Endothelial cell of umbilical vein (primary cell): Measurements from ENCODE around the gene ARHGEF16. TPM values are rescaled to one million over a fixed set of nuclear protein-coding genes. Genes with fewer than 3 reads are reported as not detected.

Experiments used
- BruUV-seq: library from RNA; stranded (reverse); fragments of 400-500 nt; replicated peaks from 2 replicates; lab custom pipeline; 2021; lab: Mats Ljungman, UMichigan
- CTCF ChIA-PET: fragments of 300-600, 350-600 bp; sonication (Branson Sonifier 250); formaldehyde crosslinking; loops from one replicate; lab custom pipeline; 2021; ENCODE audit warnings: antibody characterized with exemption, inconsistent platforms; lab: Charles Lee
- POLR2A ChIA-PET: fragments of 300-600, 350-600 bp; sonication (Branson Sonifier 250); formaldehyde crosslinking; loops from one replicate; lab custom pipeline; 2021; ENCODE audit warnings: antibody characterized with exemption, inconsistent platforms; lab: Charles Lee
- DNase-seq: peaks from one replicate; pipeline ENCODE4 v3.0.0-alpha.2; 2011; ENCODE audit warnings: low read depth, low spot score
- FAIRE-seq: peaks from 2 replicates; lab custom pipeline; 2011; peaks lifted over from hg19 to GRCh38; lab: Jason Lieb, UNC
- H2AFZ ChIP-seq: 2 replicates; pipeline ENCODE4 v1.6.0; 2012; ENCODE audit warnings: low read depth, low read length, control low read depth, inconsistent platforms
- H3K27ac ChIP-seq: 2 replicates; pipeline ENCODE4 v1.5.1; 2011; ENCODE audit warnings: low read depth, mild to moderate bottlenecking, control low read depth, low read length, moderate library complexity; ENCODE audit not compliant: insufficient read depth
- H3K27me3 ChIP-seq, 2 experiments: 2 replicates each; pipeline versions ENCODE4 v1.6.0 to v1.6.1; 2011; ENCODE audit warnings: low read length in 2 of 2, mixed read lengths in 1 of 2; ENCODE audit not compliant: control insufficient read depth in 2 of 2, insufficient read depth in 2 of 2
- H3K36me3 ChIP-seq, 2 experiments: 2 replicates in 1 of 2; 3 replicates in 1 of 2; pipeline ENCODE4 v1.5.1; 2011; ENCODE audit warnings: low read length in 2 of 2, mild to moderate bottlenecking in 1 of 2, moderate library complexity in 1 of 2; ENCODE audit not compliant: control insufficient read depth in 2 of 2, insufficient read depth in 2 of 2; ENCODE audit errors: extremely low read depth in 1 of 2
- H3K4me1 ChIP-seq: 3 replicates; pipeline ENCODE4 v1.5.1; 2011; ENCODE audit warnings: mild to moderate bottlenecking, low read length; ENCODE audit not compliant: control insufficient read depth, insufficient read depth; ENCODE audit errors: extremely low read depth
- H3K4me2 ChIP-seq: 2 replicates; pipeline ENCODE4 v1.6.1; 2011; ENCODE audit warnings: low read length, control low read depth, mixed read lengths; ENCODE audit not compliant: insufficient read depth
- H3K4me3 ChIP-seq, 3 experiments: fragments of 200-600 bp in 1 of 3; sonication (generic), shearing (Covaris generic) in 1 of 3; replicated peaks in 1 of 3; 2 replicates each; pipeline ENCODE4 v1.5.1; 2011 to 2016; ENCODE audit warnings: control low read depth in 3 of 3, low read length in 3 of 3, mild to moderate bottlenecking in 2 of 3, inconsistent platforms in 1 of 3, low read depth in 1 of 3, moderate library complexity in 1 of 3; ENCODE audit not compliant: insufficient read depth in 1 of 3
- H3K79me2 ChIP-seq: 2 replicates; pipeline ENCODE4 v1.6.0; 2012; ENCODE audit warnings: low read length, inconsistent platforms; ENCODE audit not compliant: control insufficient read depth, insufficient read depth
- H3K9ac ChIP-seq: replicated peaks from 2 replicates; pipeline ENCODE3; 2011; ENCODE audit warnings: low read length, control low read depth; ENCODE audit not compliant: insufficient read depth; ENCODE audit errors: extremely low read depth
- H3K9me1 ChIP-seq: replicated peaks from 3 replicates; pipeline ENCODE4 v1.6.0; 2011; ENCODE audit warnings: mild to moderate bottlenecking, low read length; ENCODE audit not compliant: control insufficient read depth, insufficient read depth; ENCODE audit errors: extremely low read depth
- H3K9me3 ChIP-seq: replicated peaks from 2 replicates; pipeline ENCODE4 v1.5.1; 2012; ENCODE audit warnings: low read length, inconsistent platforms; ENCODE audit not compliant: control insufficient read depth, insufficient read depth
- H4K20me1 ChIP-seq: replicated peaks from 2 replicates; pipeline ENCODE3; 2011; ENCODE audit warnings: mild to moderate bottlenecking, low read length; ENCODE audit not compliant: control insufficient read depth, insufficient read depth; ENCODE audit errors: extremely low read depth
- EZH2 ChIP-seq: IDR thresholded peaks from 2 replicates; pipeline ENCODE4 v1.6.1; 2012; ENCODE audit warnings: borderline replicate concordance, low read depth, mild to moderate bottlenecking, moderate library complexity, low read length, inconsistent platforms; ENCODE audit not compliant: severe bottlenecking
- dilution Hi-C: fragments of 300-500 bp; cut with MboI; formaldehyde crosslinking; loops from one replicate; pipeline ENCODE4 v1.15.0; 2019; ENCODE audit warnings: low sequenced_read_pairs; ENCODE audit not compliant: extremely low pct_ligation_motif_present
- intact Hi-C: fragments of 100-400 bp; cut with micrococcal nuclease; formaldehyde crosslinking; loops from one replicate; pipeline ENCODE4 v1.10.0; 2022
- polyA plus RNA-seq, 4 experiments: library from polyadenylated mRNA; depleted of rRNA in 3 of 4; stranded (reverse) in 3 of 4; unstranded in 1 of 4; fragments of >200 nt; gene quantifications; 2 replicates each; pipeline versions ENCODE4 v1.2.1 to v1.2.3, GENCODE V29; 2011 to 2012; ENCODE audit warnings: missing spikeins in 1 of 4
- total RNA-seq: library from RNA; stranded (reverse); gene quantifications from 2 replicates; pipeline ENCODE4 v1.2.3, GENCODE V29; 2021
- TF ChIP-seq, protein P1 (sequence below): IDR thresholded peaks from 2 replicates; pipeline ENCODE4 v1.6.1; 2011; ENCODE audit not compliant: insufficient read depth, insufficient read length
- TF ChIP-seq, protein P2 (sequence below), 2 donors: IDR thresholded peaks; 1 replicate in 1 of 2; 2 replicates in 1 of 2; pipeline ENCODE4 v1.5.1; 2011; ENCODE audit warnings: low read length in 2 of 2, mild to moderate bottlenecking in 2 of 2, moderate library complexity in 2 of 2, control low read depth in 1 of 2, inconsistent platforms in 1 of 2, low read depth in 1 of 2; ENCODE audit not compliant: insufficient read depth in 1 of 2; ENCODE audit errors: extremely low read depth in 1 of 2

The ARHGEF16 gene
- total and polyA plus RNA-seq, 2 donors (not counting 3 experiments of a cell fraction or from before 2014, with no cell fraction given), result 0.52 to 1.3 TPM

- Histone ChIP-seq H3K27me3 (no peaks in the 10 kb centered on the region), H3K9me1 (no peaks in the 10 kb centered on the region), H3K27ac (no peak overlapping the region), H3K4me2 (no peak overlapping the region), H4K20me1 (no peaks in the 10 kb centered on the region), H2AFZ (no peak overlapping the region), H3K4me1 (no peaks in the 10 kb centered on the region), H3K9me3 (no peaks in the 10 kb centered on the region), H3K36me3 (no peaks in the 10 kb centered on the region), H3K9ac (no peak overlapping the region), H3K4me3 (no peak overlapping the region), H3K79me2 (no peaks in the 10 kb centered on the region)
- ChIA-PET CTCF (interaction anchor here (0.9 kb wide), 2 partner anchors 339 to 995 kb away, joined by 3 read pairs; no protein-coding TSS in a partner anchor), POLR2A (no interaction called here)
- intact Hi-C loops, result loop anchor here (10.0 kb wide), 1 partner anchor 765 kb away; no protein-coding TSS in a partner anchor
- TF ChIP-seq, protein P1, sequence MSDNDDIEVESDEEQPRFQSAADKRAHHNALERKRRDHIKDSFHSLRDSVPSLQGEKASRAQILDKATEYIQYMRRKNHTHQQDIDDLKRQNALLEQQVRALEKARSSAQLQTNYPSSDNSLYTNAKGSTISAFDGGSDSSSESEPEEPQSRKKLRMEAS, result no peak
- no peak for TF ChIP-seq EZH2
- no peak for FAIRE-seq
- dilution Hi-C loops, result no loop called here
- no TSS peak for BruUV-seq
- DNase-seq, result no peak
These were observed 44.9 kb upstream of the ARHGEF16 start for GRCh38 chr1:3409366-3410141.

- Histone ChIP-seq H3K27me3 (no peaks in the 10 kb centered on the region), H3K79me2 (no peaks in the 10 kb centered on the region), H2AFZ (no peak overlapping the region), H3K4me1 (no peaks in the 10 kb centered on the region), H3K27ac (no peak overlapping the region), H3K9me1 (no peaks in the 10 kb centered on the region), H3K9ac (no peak overlapping the region), H3K36me3 (no peaks in the 10 kb centered on the region), H4K20me1 (no peaks in the 10 kb centered on the region), H3K9me3 (no peaks in the 10 kb centered on the region), H3K4me2 (no peak overlapping the region), H3K4me3 (no peak overlapping the region)
- intact Hi-C loops (loop anchor here (10.0 kb wide), 1 partner anchor 766 kb away; no protein-coding TSS in a partner anchor), dilution Hi-C loops (no loop called here)
- ChIA-PET CTCF (interaction anchor here (0.9 kb wide), 2 partner anchors 340 to 996 kb away, joined by 3 read pairs; no protein-coding TSS in a partner anchor), POLR2A (no interaction called here)
- peak; percentile 30 for DNase-seq
- TF ChIP-seq, protein P2, sequence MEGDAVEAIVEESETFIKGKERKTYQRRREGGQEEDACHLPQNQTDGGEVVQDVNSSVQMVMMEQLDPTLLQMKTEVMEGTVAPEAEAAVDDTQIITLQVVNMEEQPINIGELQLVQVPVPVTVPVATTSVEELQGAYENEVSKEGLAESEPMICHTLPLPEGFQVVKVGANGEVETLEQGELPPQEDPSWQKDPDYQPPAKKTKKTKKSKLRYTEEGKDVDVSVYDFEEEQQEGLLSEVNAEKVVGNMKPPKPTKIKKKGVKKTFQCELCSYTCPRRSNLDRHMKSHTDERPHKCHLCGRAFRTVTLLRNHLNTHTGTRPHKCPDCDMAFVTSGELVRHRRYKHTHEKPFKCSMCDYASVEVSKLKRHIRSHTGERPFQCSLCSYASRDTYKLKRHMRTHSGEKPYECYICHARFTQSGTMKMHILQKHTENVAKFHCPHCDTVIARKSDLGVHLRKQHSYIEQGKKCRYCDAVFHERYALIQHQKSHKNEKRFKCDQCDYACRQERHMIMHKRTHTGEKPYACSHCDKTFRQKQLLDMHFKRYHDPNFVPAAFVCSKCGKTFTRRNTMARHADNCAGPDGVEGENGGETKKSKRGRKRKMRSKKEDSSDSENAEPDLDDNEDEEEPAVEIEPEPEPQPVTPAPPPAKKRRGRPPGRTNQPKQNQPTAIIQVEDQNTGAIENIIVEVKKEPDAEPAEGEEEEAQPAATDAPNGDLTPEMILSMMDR (IDR thresholded peaks at IDR 0.05; ENCODE audit: extremely low read depth in 1 of 2, insufficient read depth in 1 of 2, low read depth in 1 of 2, low read length in 2 of 2), result peak; percentile 35 to 62
- TF ChIP-seq, protein P1, result no peak
- no peak for FAIRE-seq
- BruUV-seq, result no TSS peak
These were observed 44.1 kb upstream of the ARHGEF16 start for GRCh38 chr1:3410142-3410925.
